DMS 273 (cell line): ENCODE data around the gene MYCBP2.
"Not testable (repeated sequence)": the region's sequence is repeated elsewhere in the genome, so short reads cannot be mapped to it uniquely, and the experiment has no call there.

Experiments
- DNase-seq: peaks from one replicate; lab custom pipeline; 2025; ENCODE audit not compliant: unreplicated experiment; lab: John Stamatoyannopoulos, UW

Gene MYCBP2

DNA sequence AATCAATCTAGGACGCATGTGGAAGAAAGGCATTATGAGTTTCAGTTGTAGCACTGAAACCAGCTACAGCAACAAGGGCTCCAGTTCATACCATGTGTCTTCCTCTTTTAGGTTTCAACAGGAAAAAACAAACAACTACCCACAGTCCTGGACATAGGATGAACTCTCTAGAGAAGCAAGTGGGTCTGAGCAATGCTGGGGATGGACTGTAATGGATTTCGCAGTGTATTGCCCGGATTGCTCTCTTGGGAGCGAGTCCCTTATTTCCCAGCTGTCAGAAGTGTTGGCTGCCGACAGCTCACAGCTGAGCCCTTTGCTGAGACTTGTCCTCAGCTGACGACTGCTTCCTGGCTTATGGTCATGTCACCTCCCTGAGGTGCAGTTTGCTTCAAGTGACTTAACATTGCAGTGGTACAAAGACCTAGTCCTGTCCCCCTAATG lies 12.1 kb upstream of the MYCBP2 start:
- DNase-seq, result no peak

GRCh38 chr13:77338329-77338728 lies 11.4 kb upstream of the MYCBP2 start:
- DNase-seq, result no peak

GRCh38 chr13:77337159-77337558 lies 10.3 kb upstream of the MYCBP2 start:
- no peak for DNase-seq

DNA sequence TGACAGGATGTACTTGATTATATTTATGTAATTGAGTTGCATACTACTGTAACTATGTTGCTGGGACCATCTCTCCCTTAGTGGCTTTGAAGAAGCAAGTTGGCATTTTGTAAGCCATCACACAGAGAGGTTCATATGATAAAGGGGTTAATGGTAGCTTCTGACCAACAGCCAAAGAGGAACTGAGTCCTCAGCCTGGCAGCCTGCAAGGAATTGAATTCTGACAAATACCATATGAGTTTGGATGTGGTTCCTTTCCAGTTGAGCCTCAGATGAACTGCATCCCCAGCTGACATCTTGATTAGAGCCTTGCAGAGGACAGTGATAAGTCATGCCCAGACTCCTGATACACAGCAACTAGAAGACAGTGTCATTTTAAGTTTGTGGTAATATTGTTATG lies 8.6 kb upstream of the MYCBP2 start:
- no peak for DNase-seq

GRCh38 chr13:77333594-77333993 lies 6.7 kb upstream of the MYCBP2 start:
- DNase-seq, result no peak

DNA sequence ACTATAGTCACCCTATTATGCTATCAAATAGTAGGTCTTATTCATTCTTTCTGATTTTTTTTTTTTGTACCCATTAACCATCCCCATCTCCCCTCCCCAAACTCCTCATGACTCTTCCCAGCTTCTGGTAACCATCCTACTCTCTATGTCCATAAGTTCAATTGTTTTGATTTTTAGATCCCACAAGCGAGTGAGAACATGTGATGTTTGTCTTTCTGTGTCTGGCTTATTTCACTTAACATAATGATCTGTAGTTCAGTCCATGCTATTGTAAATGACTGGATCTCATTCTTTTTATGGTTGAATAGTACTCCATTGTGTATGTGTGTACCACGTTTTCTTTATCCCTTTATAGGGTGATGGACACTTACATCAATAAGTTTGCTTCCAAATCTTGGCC lies 4.5 kb upstream of the MYCBP2 start:
- DNase-seq, result no peak

GRCh38 chr13:77329911-77330584 lies 3.2 kb upstream of the MYCBP2 start:
- DNase-seq, result no peak

GRCh38 chr13:77329133-77329910 lies 2.4 kb upstream of the MYCBP2 start:
- peak; percentile 96 for DNase-seq

DNA sequence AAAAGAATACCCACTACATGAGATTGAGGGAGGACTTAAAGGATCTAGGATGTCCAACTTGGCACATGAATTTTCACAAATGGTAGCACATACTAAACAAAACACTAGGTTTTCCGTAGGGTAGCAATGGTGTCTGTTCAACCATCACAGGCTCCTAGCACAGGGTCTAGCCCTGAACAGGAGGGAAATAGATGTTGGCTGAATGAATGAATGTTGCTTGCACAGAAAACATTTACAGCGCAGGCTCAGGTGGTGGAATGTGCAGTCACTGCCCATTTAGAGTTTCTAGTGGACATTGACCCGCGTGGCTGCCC lies 1.9 kb upstream of the MYCBP2 start:
- peak; percentile 54 for DNase-seq

DNA sequence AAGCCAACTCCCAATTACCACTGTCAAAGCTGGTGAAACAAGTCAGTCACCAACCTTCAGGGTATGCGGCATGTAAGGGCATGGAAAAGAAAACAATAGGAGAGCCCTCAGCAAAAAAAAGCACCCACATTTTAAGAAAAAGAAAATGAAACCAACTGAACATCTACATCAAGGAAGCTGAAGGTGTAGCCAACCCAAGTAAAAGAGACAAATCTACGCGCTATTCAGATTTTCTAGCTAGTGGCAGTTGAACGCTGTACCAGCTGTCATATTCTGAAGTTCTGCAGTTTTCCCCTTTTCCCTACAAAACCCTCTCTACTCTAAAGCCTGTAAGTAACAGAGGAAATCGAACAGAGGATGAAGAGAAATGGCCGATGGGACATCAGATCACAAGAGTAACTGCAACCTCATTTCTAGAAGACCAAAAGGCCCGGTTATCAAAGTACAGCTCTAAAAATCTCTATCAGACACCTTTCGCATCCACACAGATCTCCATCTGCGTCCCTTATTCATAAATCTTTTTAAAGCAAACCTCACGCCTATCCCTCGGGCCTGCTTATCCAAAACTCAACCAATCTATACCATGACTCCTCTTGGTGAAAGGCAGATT lies 1.4 kb downstream of the MYCBP2 start:
- DNase-seq, result no peak

DNA sequence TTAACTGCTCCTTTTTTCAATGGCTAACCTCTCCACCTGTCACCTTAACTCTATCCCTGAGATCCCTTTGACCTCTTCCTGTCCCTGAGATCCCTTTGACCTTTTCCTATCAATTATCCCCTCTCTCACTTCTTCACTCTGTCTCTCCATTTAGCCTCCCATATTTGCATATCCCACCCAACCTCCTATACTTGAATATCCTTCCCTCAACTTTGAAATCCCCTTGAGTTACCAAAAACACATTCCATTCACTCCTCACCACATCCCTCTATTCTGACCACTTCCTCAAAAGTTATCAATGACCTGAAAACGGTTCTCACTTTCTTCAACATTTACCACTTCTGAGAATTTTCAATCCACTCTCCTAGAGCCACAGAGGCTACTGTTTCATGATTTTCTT lies 3.0 kb downstream of the MYCBP2 start:
- no peak for DNase-seq

GRCh38 chr13:77319536-77319935 lies 7.4 kb downstream of the MYCBP2 start:
- no peak for DNase-seq

- no peak for DNase-seq
These were observed 8.2 kb downstream of the MYCBP2 start for GRCh38 chr13:77318741-77319140.

GRCh38 chr13:77316430-77316829 lies 10.5 kb downstream of the MYCBP2 start:
- no peak for DNase-seq

GRCh38 chr13:77315509-77315908 lies 11.4 kb downstream of the MYCBP2 start:
- DNase-seq, result not testable (repeated sequence)

DNA sequence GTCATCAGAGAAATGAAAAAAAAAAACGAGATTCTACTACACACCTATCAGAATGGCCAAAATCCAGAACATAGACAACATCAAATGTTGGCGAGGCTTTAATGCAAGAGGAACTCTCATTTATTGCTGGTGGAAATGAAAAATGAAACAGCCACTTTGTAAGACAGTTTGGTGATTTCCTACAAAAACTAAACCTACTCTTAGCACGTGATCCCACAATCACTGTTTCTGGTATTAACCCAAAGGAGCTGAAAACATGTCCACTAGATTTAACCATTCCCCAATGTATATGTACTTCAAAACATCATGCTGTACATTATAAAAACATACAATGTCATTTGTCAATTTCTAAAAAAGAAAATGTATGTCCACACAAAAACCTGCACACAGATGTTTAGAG lies 13.0 kb downstream of the MYCBP2 start:
- DNase-seq, result no peak

- DNase-seq, result no peak
These were observed 14.6 kb downstream of the MYCBP2 start for GRCh38 chr13:77312311-77312710.

GRCh38 chr13:77310579-77311279 lies 16.2 kb downstream of the MYCBP2 start:
- no peak for DNase-seq

GRCh38 chr13:77310161-77310560 lies 16.7 kb downstream of the MYCBP2 start:
- no peak for DNase-seq

- no peak for DNase-seq
These were observed 17.6 kb downstream of the MYCBP2 start for GRCh38 chr13:77309254-77309653.

GRCh38 chr13:77306458-77306857 lies 20.4 kb downstream of the MYCBP2 start:
- DNase-seq, result peak; percentile 7

- DNase-seq, result no peak
These were observed 21.6 kb downstream of the MYCBP2 start for GRCh38 chr13:77305266-77305665.
